HepG2 (cell line): ENCODE data around the gene DENND4B. TPM values are rescaled to one million over a fixed set of nuclear protein-coding genes. Genes with fewer than 3 reads are reported as not detected.

Experiments used
- AHR ChIP-seq: IDR thresholded peaks from 2 replicates; pipeline ENCODE4 v1.6.1; 2018; ENCODE audit warnings: missing genetic modification reagents, missing compliant biosample characterization
- AKNA ChIP-seq: sonication (generic); formaldehyde crosslinking; IDR thresholded peaks from 2 replicates; pipeline ENCODE4 v1.4.0; 2020; ENCODE audit warnings: missing genetic modification reagents, borderline replicate concordance
- ATF3 ChIP-seq: sonication (generic); formaldehyde crosslinking; IDR thresholded peaks from 2 replicates; pipeline ENCODE4 v1.4.0; 2020; ENCODE audit warnings: missing genetic modification reagents
- HMGXB3 ChIP-seq: sonication (generic); formaldehyde crosslinking; IDR thresholded peaks from 2 replicates; pipeline ENCODE4 v1.4.0; 2020; ENCODE audit warnings: missing genetic modification reagents, borderline replicate concordance
- KMT2B ChIP-seq: IDR thresholded peaks from 2 replicates; pipeline ENCODE4 v1.6.1; 2016; ENCODE audit warnings: missing genetic modification reagents, missing compliant biosample characterization
- PHF8 ChIP-seq: sonication (generic); formaldehyde crosslinking; IDR thresholded peaks from 2 replicates; pipeline ENCODE4 v1.5.0; 2020; ENCODE audit warnings: missing genetic modification reagents
- RARA ChIP-seq: IDR thresholded peaks from 2 replicates; pipeline ENCODE4 v1.6.1; 2016; ENCODE audit warnings: missing genetic modification reagents, missing compliant biosample characterization
- REL ChIP-seq: sonication (generic); formaldehyde crosslinking; conservative IDR thresholded peaks from 2 replicates; pipeline ENCODE4 v1.8.0; 2022; ENCODE audit warnings: mild to moderate bottlenecking, missing genetic modification reagents, moderate library complexity
- SNRNP70 ChIP-seq: fragments of 200-400 bp; formaldehyde crosslinking; IDR thresholded peaks from 2 replicates; pipeline ENCODE4 v1.6.1; 2017; ENCODE audit warnings: mild to moderate bottlenecking, low read depth, low read length, moderate library complexity
- TBP ChIP-seq: sonication (generic); formaldehyde crosslinking; IDR thresholded peaks from 2 replicates; pipeline ENCODE4 v1.5.0; 2020; ENCODE audit warnings: missing genetic modification reagents
- TRIM24 ChIP-seq: sonication (generic); formaldehyde crosslinking; IDR thresholded peaks from 2 replicates; pipeline ENCODE4 v1.8.0; 2022; ENCODE audit warnings: mild to moderate bottlenecking, missing genetic modification reagents
- ZBTB46 ChIP-seq: sonication (generic); formaldehyde crosslinking; IDR thresholded peaks from 2 replicates; pipeline ENCODE4 v1.4.0; 2020; ENCODE audit warnings: mild to moderate bottlenecking, missing genetic modification reagents, borderline replicate concordance
- ZNF350 ChIP-seq: sonication (generic); formaldehyde crosslinking; IDR thresholded peaks from 2 replicates; pipeline ENCODE4 v1.4.0; 2020; ENCODE audit warnings: mild to moderate bottlenecking, low read depth, missing genetic modification reagents, borderline replicate concordance
- ZNF672 ChIP-seq: sonication (generic); formaldehyde crosslinking; IDR thresholded peaks from 2 replicates; pipeline ENCODE4 v1.8.1; 2022; ENCODE audit warnings: missing genetic modification reagents
- ZNF710 ChIP-seq: sonication (generic); formaldehyde crosslinking; IDR thresholded peaks from 2 replicates; pipeline ENCODE4 v1.5.0; 2020; ENCODE audit warnings: mild to moderate bottlenecking, missing genetic modification reagents, borderline replicate concordance
- polyA plus RNA-seq, 8 experiments: library from polyadenylated mRNA; depleted of rRNA in 3 of 8; stranded (reverse) in 7 of 8; unstranded in 1 of 8; fragments of >200 nt; fragmentation: Illumina TruSeq in 4 of 8; extraction: Trizol in 4 of 8; gene quantifications; 2 replicates each; pipeline versions ENCODE4 v1.2.1 to v1.2.3, GENCODE V29; 2011 to 2016; ENCODE audit warnings: low read depth in 4 of 8, missing spikeins in 1 of 8, mixed read lengths in 1 of 8; ENCODE audit not compliant: insufficient read depth in 1 of 8
- total RNA-seq, 5 experiments: library from RNA; depleted of rRNA; stranded (reverse); fragments of >200 nt; fragmentation: Illumina TruSeq; extraction: Trizol; gene quantifications; 2 replicates each; pipeline ENCODE4 v1.2.3, GENCODE V29; 2016; ENCODE audit warnings: low read depth in 1 of 5

DENND4B gene
- total and polyA plus RNA-seq, 2 of the 13 experiments (the other 11 are each of a cell fraction or from before 2014, with no cell fraction given) = 15.1 to 20.3 TPM

- TF ChIP-seq HMGXB3 (no peak), REL (CRISPR knock-in tag) (no peak), PHF8 (CRISPR knock-in tag) (peak; percentile 84), ZNF672 (CRISPR knock-in tag) (no peak), ZNF710 (CRISPR knock-in tag) (peak; percentile 98), KMT2B (CRISPR knock-in tag) (peak; percentile 68; the same call in 1 of the 2 replicates), AKNA (CRISPR knock-in tag) (no peak), TBP (CRISPR knock-in tag) (peak; percentile 60; the same call in 1 of the 2 replicates), ZBTB46 (CRISPR knock-in tag) (no peak), RARA (CRISPR knock-in tag) (peak; percentile 13; the same call in 1 of the 2 replicates), TRIM24 (CRISPR knock-in tag) (no peak), SNRNP70 (no peak), AHR (CRISPR knock-in tag) (no peak), ATF3 (CRISPR knock-in tag) (no peak), ZNF350 (0 out of 2 replicates have a peak, but pooled peaks have one; percentile 41)
These were observed 11.8 kb upstream of the DENND4B start, which contains the start of gene CRTC2 (continued) for GRCh38 chr1:153958111-153958960.
